ENCODE measurements around the gene PAX3.

The PAX3 gene

GRCh38 chr2:222261504-222261903 lies 37.3 kb downstream of the PAX3 start:
- no peak for TF ChIP-seq CTCF (IDR thresholded peaks at IDR 0.05; ENCODE audit: low read depth, low read length)
- DNase-seq (ENCODE audit: extremely low read depth, low read depth) = no peak

- no peak for DNase-seq (ENCODE audit: extremely low read depth, low read depth)
- TF ChIP-seq CTCF (IDR thresholded peaks at IDR 0.05; ENCODE audit: low read depth, low read length) = no peak
These were observed 41.2 kb downstream of the PAX3 start for GRCh38 chr2:222257645-222258044.

GRCh38 chr2:222256250-222256649 lies 42.5 kb downstream of the PAX3 start:
- no peak for DNase-seq (ENCODE audit: extremely low read depth, low read depth)
- no peak for TF ChIP-seq CTCF (IDR thresholded peaks at IDR 0.05; ENCODE audit: low read depth, low read length)

GRCh38 chr2:222255090-222255489 lies 43.7 kb downstream of the PAX3 start:
- DNase-seq (ENCODE audit: extremely low read depth, low read depth) = no peak
- TF ChIP-seq CTCF (IDR thresholded peaks at IDR 0.05; ENCODE audit: low read depth, low read length) = no peak

- no peak for DNase-seq (ENCODE audit: extremely low read depth, low read depth)
- no peak for TF ChIP-seq CTCF (IDR thresholded peaks at IDR 0.05; ENCODE audit: low read depth, low read length)
These were observed 48.5 kb downstream of the PAX3 start for GRCh38 chr2:222250313-222250712.

- no peak for TF ChIP-seq CTCF (IDR thresholded peaks at IDR 0.05; ENCODE audit: low read depth, low read length)
- no peak for DNase-seq (ENCODE audit: extremely low read depth, low read depth)
These were observed 49.4 kb downstream of the PAX3 start for GRCh38 chr2:222249444-222249843.

GRCh38 chr2:222248818-222249217 lies 50.0 kb downstream of the PAX3 start:
- no peak for TF ChIP-seq CTCF (IDR thresholded peaks at IDR 0.05; ENCODE audit: low read depth, low read length)
- DNase-seq (ENCODE audit: extremely low read depth, low read depth) = no peak

Measured in AG09319 (cell line).